Stomach (tissue), 9 donors: ENCODE data around the gene SLC35E4. TPM values are rescaled to one million over a fixed set of nuclear protein-coding genes. Genes with fewer than 3 reads are reported as not detected.
A peak's percentile ranks its signal among the peaks of the same experiment; 100 is the strongest.

Experiments used
- DNase-seq, 2 donors: peaks; one replicate each; pipeline versions ENCODE4 v3.0.0 to v3.0.0-alpha.2; 2013 to 2019
- H3K27ac ChIP-seq, 5 donors: fragments of 200-600 bp in 4 of 5; sonication (generic) in 4 of 5; one replicate each; pipeline ENCODE4 v1.5.1; 2013 to 2019; ENCODE audit warnings: mild to moderate bottlenecking in 1 of 5, moderate library complexity in 1 of 5
- H3K27me3 ChIP-seq, 3 donors: fragments of 200-600 bp; sonication (generic); one replicate each; pipeline ENCODE4 v1.5.1; 2017 to 2019; ENCODE audit warnings: mixed run types in 1 of 3
- H3K36me3 ChIP-seq, 4 donors: fragments of 200-600 bp; sonication (generic); 1 replicate in 3 of 4; 2 replicates in 1 of 4; pipeline ENCODE4 v1.5.1; 2016 to 2019
- H3K4me1 ChIP-seq, 4 donors: fragments of 200-600 bp; sonication (generic); one replicate each; pipeline ENCODE4 v1.5.1; 2016 to 2019
- H3K4me3 ChIP-seq, 4 donors: fragments of 200-600 bp; sonication (generic) in 3 of 4; one replicate each; pipeline ENCODE4 v1.5.1; 2016 to 2019; ENCODE audit warnings: mild to moderate bottlenecking in 1 of 4
- H3K9me3 ChIP-seq, 4 donors: fragments of 200-600 bp; sonication (generic); one replicate each; pipeline ENCODE4 v1.5.1; 2016 to 2019
- CTCF ChIP-seq, 7 experiments: fragments of 450-650 bp in 4 of 7; fragments of 200-600 bp in 3 of 7; sonication (generic) in 3 of 7; IDR thresholded peaks; one replicate each; pipeline ENCODE4 v1.5.1; 2016 to 2019; ENCODE audit warnings: antibody characterized with exemption in 7 of 7, control low read depth in 2 of 7, mild to moderate bottlenecking in 1 of 7
- EP300 ChIP-seq: sonication (generic); formaldehyde crosslinking; IDR thresholded peaks from one replicate; pipeline ENCODE4 v1.6.1; 2017; ENCODE audit warnings: antibody characterized with exemption
- POLR2A ChIP-seq, 4 donors: fragments of 450-650 bp; IDR thresholded peaks; one replicate each; pipeline ENCODE4 v1.6.1; 2016; ENCODE audit warnings: antibody characterized with exemption in 4 of 4, control low read depth in 2 of 4, mild to moderate bottlenecking in 1 of 4, moderate library complexity in 1 of 4
- POLR2AphosphoS5 ChIP-seq, 3 donors: sonication (generic); formaldehyde crosslinking; IDR thresholded peaks; one replicate each; pipeline ENCODE4 v1.6.1; 2016; ENCODE audit warnings: antibody characterized with exemption in 3 of 3
- WGBS, 5 donors: extraction: QIAGEN DNeasy Blood & Tissue Kit in 3 of 5; methylation state at CpG; one replicate each; pipeline versions ENCODE4 v1.1.5 to v1.1.7; 2013 to 2018; 5-methylcytosine and 5-hydroxymethylcytosine counted together
- intact Hi-C: fragments of 100-400 bp; cut with DNase I; formaldehyde crosslinking; loops from one replicate; pipeline ENCODE4 v1.15.1; 2023; ENCODE audit warnings: low total_unique reads
- polyA plus RNA-seq, 3 donors: library from polyadenylated mRNA; stranded (reverse); fragments of 200-250 nt; gene quantifications; one replicate each; pipeline ENCODE4 v1.2.3, GENCODE V29; 2013
- total RNA-seq, 5 donors: library from RNA; depleted of rRNA; stranded (reverse); fragments of >200 nt; gene quantifications; one replicate each; pipeline versions ENCODE4 v1.1.0 to v1.2.3, GENCODE V29; 2014 to 2016
- donor health status: healthy with polysubstance abuse.
- donor health status: Bipolar disorder and iron deficiency.
- donor health status: healthy.

The SLC35E4 gene
- total and polyA plus RNA-seq, 8 donors = 0.45 to 7.2 (median 2.2) TPM

GRCh38 chr22:30689622-30690021, 54.0 kb downstream of the SLC35E4 start:
- no peak overlapping the region for H3K27ac ChIP-seq
- WGBS, 5 donors = 47 to 78% (median 56%) methylated on average over 1 of the region's 1 CpG

DNA sequence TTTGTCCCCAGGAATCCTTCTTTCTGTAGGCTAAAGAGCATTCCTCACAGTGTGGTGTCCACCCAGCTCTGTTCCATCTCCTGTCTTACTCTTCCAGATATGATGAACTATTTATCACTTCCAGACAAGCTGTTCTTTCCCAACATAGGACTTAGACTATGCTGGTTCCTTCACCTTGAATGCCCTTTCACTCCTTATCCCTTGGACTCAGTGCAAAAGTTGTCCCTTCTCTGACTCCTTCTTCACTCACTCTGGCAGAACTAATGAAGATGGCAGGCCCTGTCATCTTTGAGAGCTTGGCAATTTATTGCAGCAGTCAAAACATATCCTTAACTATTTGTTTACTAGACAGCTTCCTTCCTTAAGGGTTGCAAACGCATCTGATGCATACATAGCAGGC, 55.6 kb downstream of the SLC35E4 start:
- Histone ChIP-seq H3K36me3 (no peaks in the 10 kb centered on the region), H3K4me3 (no peak overlapping the region), H3K4me1 (peaks cover 7 to 25% (median 21%) of the 10 kb centered on the region in 4 donors), H3K27me3 (peaks cover 0 to 14% (median 0%) of the 10 kb centered on the region in 3 donors), H3K27ac (no peak overlapping the region), H3K9me3 (no peaks in the 10 kb centered on the region)
- intact Hi-C loops = no loop called here
- no peak for TF ChIP-seq CTCF (IDR thresholded peaks at IDR 0.05)
- TF ChIP-seq EP300 = no peak
- TF ChIP-seq POLR2A (IDR thresholded peaks at IDR 0.05) = no peak
- TF ChIP-seq POLR2AphosphoS5 (IDR thresholded peaks at IDR 0.05) = no peak
- WGBS, 5 donors = 68 to 87% (median 79%) methylated on average over 1 of the region's 1 CpG
- no peak for DNase-seq

More at GRCh38 chr22:30689622-30690021, 54.0 kb downstream of the SLC35E4 start:
- DNase-seq = no peak
- peaks cover 0 to 11% (median 8%) of the 10 kb centered on the region in 4 donors for H3K4me1 ChIP-seq
- H3K27me3 ChIP-seq = peaks cover 0 to 4% (median 0%) of the 10 kb centered on the region in 3 donors
- intact Hi-C loops = no loop called here
- no peaks in the 10 kb centered on the region for H3K36me3 ChIP-seq
- TF ChIP-seq CTCF (IDR thresholded peaks at IDR 0.05) (no peak), POLR2AphosphoS5 (IDR thresholded peaks at IDR 0.05) (no peak)
- no peak overlapping the region for H3K4me3 ChIP-seq
- no peaks in the 10 kb centered on the region for H3K9me3 ChIP-seq

DNA sequence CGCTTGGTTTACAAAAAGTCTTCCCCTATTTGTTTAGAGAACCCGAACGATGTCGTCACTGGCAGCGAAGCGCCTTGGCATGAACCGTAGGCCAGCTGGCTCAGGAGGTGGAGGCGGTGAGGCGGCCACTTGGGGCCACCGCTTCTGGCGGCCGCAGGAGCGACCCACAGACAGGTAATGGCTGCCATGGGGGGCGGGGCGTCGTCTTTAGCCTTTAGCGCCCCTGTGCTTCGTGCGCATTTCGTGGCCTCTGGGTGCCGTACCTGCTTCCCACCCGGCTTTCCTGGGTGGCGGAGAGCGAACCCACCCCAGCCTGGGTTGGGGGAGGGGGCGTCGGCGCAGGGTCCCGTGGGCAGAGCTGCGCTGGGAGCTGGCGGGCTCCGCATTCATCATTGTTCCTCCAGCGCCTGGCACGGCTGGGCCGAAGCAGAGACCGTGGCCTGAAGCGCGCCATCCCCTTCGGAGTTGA, 58.6 kb downstream of the SLC35E4 start:
- WGBS, 5 donors = 0 to 2% (median 1%) methylated on average over 3 to 37 of the region's 38 CpGs
- peaks cover 7 to 25% (median 21%) of the 10 kb centered on the region in 4 donors for H3K4me1 ChIP-seq
- H3K36me3 ChIP-seq = no peaks in the 10 kb centered on the region
- intact Hi-C loops = no loop called here
- H3K27me3 ChIP-seq = peaks cover 0 to 14% (median 0%) of the 10 kb centered on the region in 3 donors
- H3K27ac ChIP-seq = peak overlapping the region; percentile 71 to 90 (median 85)
- no peaks in the 10 kb centered on the region for H3K9me3 ChIP-seq
- peak; percentile 76 to 87 for DNase-seq
- peak overlapping the region; percentile 52 to 72 (median 60) for H3K4me3 ChIP-seq
- TF ChIP-seq POLR2AphosphoS5 (IDR thresholded peaks at IDR 0.05) (no peak), POLR2A (IDR thresholded peaks at IDR 0.05) (no peak), EP300 (no peak), CTCF (IDR thresholded peaks at IDR 0.05) (peak in 1 of 7 experiments; percentile 11)

GRCh38 chr22:30694640-30695350, 59.2 kb downstream of the SLC35E4 start, which contains the start of gene OSBP2:
Gene OSBP2 (plus strand): TSS chr22:30694874. CDS start chr22:30694910, 36 bp downstream.
- Histone ChIP-seq H3K9me3 (no peaks in the 10 kb centered on the region), H3K27me3 (peaks cover 0 to 14% (median 0%) of the 10 kb centered on the region in 3 donors), H3K4me1 (peaks cover 7 to 25% (median 21%) of the 10 kb centered on the region in 4 donors), H3K36me3 (no peaks in the 10 kb centered on the region), H3K27ac (peak within 1 kb of the TSS; percentile 71 to 90 (median 85)), H3K4me3 (peak within 1 kb of the TSS; percentile 63 to 72 (median 65))
- peak; percentile 57 to 76 for DNase-seq
- WGBS, 5 donors = 2 to 10% (median 5%) methylated on average over 33 to 88 of the region's 88 CpGs
- intact Hi-C loops = no loop called here
- no peak for TF ChIP-seq CTCF (IDR thresholded peaks at IDR 0.05)
- TF ChIP-seq POLR2A (IDR thresholded peaks at IDR 0.05) = no peak
- no peak for TF ChIP-seq POLR2AphosphoS5 (IDR thresholded peaks at IDR 0.05)
- TF ChIP-seq EP300 = no peak
